ENCODE data around the gene STT3B. TPM values are rescaled to one million over a fixed set of nuclear protein-coding genes. Genes with fewer than 3 reads are reported as not detected.

Gene STT3B
- total and polyA plus RNA-seq, 2 of the 13 experiments (the other 11 are each of a cell fraction or from before 2014, with no cell fraction given) = 85.0 to 205 TPM

- WGBS (ENCODE audit: low lambda C conversion rate) = 92% methylated on average over 6 of the region's 6 CpGs
- peaks cover 8 to 10% of the 10 kb centered on the region in 2 experiments; a peak in 4 of 5 replicates for H3K36me3 ChIP-seq (replicated peaks in 1 of 2; ENCODE audit: control insufficient read depth in 1 of 2, insufficient read depth in 2 of 2, low read length in 2 of 2)
- no peak for DNase-seq (ENCODE audit: low spot score)
- H2AFZ ChIP-seq (ENCODE audit: low read length) = no peak overlapping the region
- in situ Hi-C loops (cut with HindIII; ENCODE audit: extremely low pct_ligation_motif_present, low pct_unique_long_range_greater_than_20kb) = no loop called here
- no peaks in the 10 kb centered on the region for H3K9me3 ChIP-seq (ENCODE audit: low read length)
- no peaks in the 10 kb centered on the region for H3K79me2 ChIP-seq (ENCODE audit: insufficient read depth, low read length)
- no peak for FAIRE-seq
- CTCF ChIA-PET (ENCODE audit: low intra/inter-chr PET ratio, low total read pairs) = no interaction called here
- no peaks in the 10 kb centered on the region for H4K20me1 ChIP-seq (ENCODE audit: insufficient read depth, low read length)
- TF ChIP-seq NFYC (CRISPR knock-in tag; IDR thresholded peaks at IDR 0.05) = no peak
- TF ChIP-seq ZNF383 (CRISPR knock-in tag; IDR thresholded peaks at IDR 0.05; ENCODE audit: borderline replicate concordance) = no peak
- no peak for TF ChIP-seq ZNF230 (CRISPR knock-in tag; IDR thresholded peaks at IDR 0.05)
- no peak for TF ChIP-seq SOX6 (IDR thresholded peaks at IDR 0.05)
- no peak for TF ChIP-seq SOX6 (CRISPR knock-in tag; IDR thresholded peaks at IDR 0.05)
- no peak for TF ChIP-seq ZNF691 (CRISPR knock-in tag; IDR thresholded peaks at IDR 0.05; ENCODE audit: borderline replicate concordance, low read depth)
- intact Hi-C loops (cut with micrococcal nuclease; ENCODE audit: unreplicated experiment) = no loop called here
- H3K9ac ChIP-seq (ENCODE audit: insufficient read depth, low read depth, low read length) = no peak overlapping the region
- no peaks in the 10 kb centered on the region for H3K4me1 ChIP-seq (ENCODE audit: insufficient read depth, low read length)
- H3K27ac ChIP-seq (ENCODE audit: extremely low read length, insufficient read depth, low read length) = no peak overlapping the region
- BruUV-seq (replicated peaks) = no TSS peak
- no peaks in the 10 kb centered on the region for H3K27me3 ChIP-seq (ENCODE audit: control insufficient read depth in 1 of 2, insufficient read depth in 2 of 2, low read length in 2 of 2)
- no peak overlapping the region for H3K4me2 ChIP-seq (ENCODE audit: low read depth, low read length)
- POLR2A ChIA-PET = no interaction called here
- ATAC-seq = no peak
- H3K4me3 ChIP-seq (replicated peaks in 1 of 3; ENCODE audit: insufficient read depth in 1 of 3, low read depth in 2 of 3, low read length in 3 of 3) = no peak overlapping the region
These were observed 139.3 kb downstream of the STT3B start for GRCh38 chr3:31671976-31672375.

- peaks cover 4 to 6% of the 10 kb centered on the region in 2 experiments; a peak in 3 of 5 replicates for H3K36me3 ChIP-seq (replicated peaks in 1 of 2; ENCODE audit: control insufficient read depth in 1 of 2, insufficient read depth in 2 of 2, low read length in 2 of 2)
- no peaks in the 10 kb centered on the region for H3K27me3 ChIP-seq (ENCODE audit: control insufficient read depth in 1 of 2, insufficient read depth in 2 of 2, low read length in 2 of 2)
- H3K27ac ChIP-seq (ENCODE audit: extremely low read length, insufficient read depth, low read length) = no peak overlapping the region
- DNase-seq (ENCODE audit: low spot score) (no peak), FAIRE-seq (no peak), ATAC-seq (no peak)
- H2AFZ ChIP-seq (ENCODE audit: low read length) = no peak overlapping the region
- H3K4me1 ChIP-seq (ENCODE audit: insufficient read depth, low read length) = no peaks in the 10 kb centered on the region
- in situ Hi-C loops (cut with HindIII; ENCODE audit: extremely low pct_ligation_motif_present, low pct_unique_long_range_greater_than_20kb) = no loop called here
- ChIA-PET CTCF (ENCODE audit: low intra/inter-chr PET ratio, low total read pairs) (no interaction called here), POLR2A (no interaction called here)
- no peaks in the 10 kb centered on the region for H3K9me3 ChIP-seq (ENCODE audit: low read length)
- H4K20me1 ChIP-seq (ENCODE audit: insufficient read depth, low read length) = no peaks in the 10 kb centered on the region
- no peak overlapping the region for H3K9ac ChIP-seq (ENCODE audit: insufficient read depth, low read depth, low read length)
- 100% methylated on average over 1 of the region's 1 CpG for WGBS (ENCODE audit: low lambda C conversion rate)
- no peaks in the 10 kb centered on the region for H3K79me2 ChIP-seq (ENCODE audit: insufficient read depth, low read length)
- H3K4me2 ChIP-seq (ENCODE audit: low read depth, low read length) = no peak overlapping the region
- intact Hi-C loops (cut with micrococcal nuclease; ENCODE audit: unreplicated experiment) = no loop called here
- no peak overlapping the region for H3K4me3 ChIP-seq (replicated peaks in 1 of 3; ENCODE audit: insufficient read depth in 1 of 3, low read depth in 2 of 3, low read length in 3 of 3)
- BruUV-seq (replicated peaks) = no TSS peak
- TF ChIP-seq NFKBIZ (CRISPR knock-in tag; IDR thresholded peaks at IDR 0.05) (no peak), NFATC3 (CRISPR knock-in tag; IDR thresholded peaks at IDR 0.05) (no peak), ZNF501 (CRISPR knock-in tag; IDR thresholded peaks at IDR 0.05) (no peak), MZF1 (CRISPR knock-in tag; IDR thresholded peaks at IDR 0.05; ENCODE audit: borderline replicate concordance) (no peak), HOXA5 (CRISPR knock-in tag; IDR thresholded peaks at IDR 0.05) (no peak), SPEN (CRISPR knock-in tag; IDR thresholded peaks at IDR 0.05; ENCODE audit: low read depth) (no peak), MTERF4 (CRISPR knock-in tag; IDR thresholded peaks at IDR 0.05) (no peak), ZNF510 (CRISPR knock-in tag; IDR thresholded peaks at IDR 0.05; ENCODE audit: low read depth) (no peak), ZNF580 (CRISPR knock-in tag; IDR thresholded peaks at IDR 0.05; ENCODE audit: borderline replicate concordance, low read depth) (no peak), IRX3 (CRISPR knock-in tag; IDR thresholded peaks at IDR 0.05; ENCODE audit: borderline replicate concordance, low read depth) (no peak)
These were observed 141.2 kb downstream of the STT3B start for GRCh38 chr3:31673950-31674349.
